Thyroid gland (tissue), 4 donors: ENCODE results near the gene EPM2AIP1.

Source experiments
- POLR2A ChIP-seq, 2 donors: fragments of 450-650 bp; IDR thresholded peaks; one replicate each; pipeline ENCODE4 v1.6.1; 2017; ENCODE audit warnings: antibody characterized with exemption in 2 of 2, mild to moderate bottlenecking in 2 of 2, moderate library complexity in 1 of 2
- TF ChIP-seq, protein P1 (sequence below), 6 experiments: fragments of 200-600 bp in 3 of 6; fragments of 450-650 bp in 3 of 6; sonication (generic) in 3 of 6; IDR thresholded peaks; one replicate each; pipeline ENCODE4 v1.5.1; 2016 to 2019; ENCODE audit warnings: antibody characterized with exemption in 6 of 6, mild to moderate bottlenecking in 2 of 6, inconsistent platforms in 1 of 6, moderate library complexity in 1 of 6

DNA sequence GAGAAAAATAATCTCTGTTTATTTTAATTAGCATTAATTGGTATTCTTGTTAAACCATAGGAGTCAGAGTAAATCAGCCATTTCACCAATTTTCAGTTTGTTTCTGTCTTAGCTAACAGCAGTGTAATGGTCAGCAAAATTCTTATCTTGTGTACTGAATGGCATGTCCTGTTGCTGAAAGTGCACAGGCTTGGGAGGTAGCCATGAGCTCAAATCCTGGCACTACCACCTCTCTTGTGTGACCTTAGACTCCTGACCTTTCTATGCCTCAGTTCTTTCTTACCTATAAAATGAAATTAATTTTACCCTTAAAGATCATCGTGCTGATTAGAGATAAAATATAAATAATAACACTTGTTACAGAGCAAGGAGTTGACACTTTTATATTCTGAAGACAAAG, 36.2 kb upstream of the EPM2AIP1 start:
- TF ChIP-seq, protein P1, sequence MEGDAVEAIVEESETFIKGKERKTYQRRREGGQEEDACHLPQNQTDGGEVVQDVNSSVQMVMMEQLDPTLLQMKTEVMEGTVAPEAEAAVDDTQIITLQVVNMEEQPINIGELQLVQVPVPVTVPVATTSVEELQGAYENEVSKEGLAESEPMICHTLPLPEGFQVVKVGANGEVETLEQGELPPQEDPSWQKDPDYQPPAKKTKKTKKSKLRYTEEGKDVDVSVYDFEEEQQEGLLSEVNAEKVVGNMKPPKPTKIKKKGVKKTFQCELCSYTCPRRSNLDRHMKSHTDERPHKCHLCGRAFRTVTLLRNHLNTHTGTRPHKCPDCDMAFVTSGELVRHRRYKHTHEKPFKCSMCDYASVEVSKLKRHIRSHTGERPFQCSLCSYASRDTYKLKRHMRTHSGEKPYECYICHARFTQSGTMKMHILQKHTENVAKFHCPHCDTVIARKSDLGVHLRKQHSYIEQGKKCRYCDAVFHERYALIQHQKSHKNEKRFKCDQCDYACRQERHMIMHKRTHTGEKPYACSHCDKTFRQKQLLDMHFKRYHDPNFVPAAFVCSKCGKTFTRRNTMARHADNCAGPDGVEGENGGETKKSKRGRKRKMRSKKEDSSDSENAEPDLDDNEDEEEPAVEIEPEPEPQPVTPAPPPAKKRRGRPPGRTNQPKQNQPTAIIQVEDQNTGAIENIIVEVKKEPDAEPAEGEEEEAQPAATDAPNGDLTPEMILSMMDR (IDR thresholded peaks at IDR 0.05), result no peak
- TF ChIP-seq POLR2A (IDR thresholded peaks at IDR 0.05), result no peak
